ENCODE results near the gene PPFIA1. TPM values are rescaled to one million over a fixed set of nuclear protein-coding genes. Genes with fewer than 3 reads are reported as not detected.

PPFIA1 gene
- total and polyA plus RNA-seq, 10 of the 15 experiments (the other 5 are each of a cell fraction or from before 2014, with no cell fraction given): 5.2 to 26.2 (median 15.8) TPM

DNA sequence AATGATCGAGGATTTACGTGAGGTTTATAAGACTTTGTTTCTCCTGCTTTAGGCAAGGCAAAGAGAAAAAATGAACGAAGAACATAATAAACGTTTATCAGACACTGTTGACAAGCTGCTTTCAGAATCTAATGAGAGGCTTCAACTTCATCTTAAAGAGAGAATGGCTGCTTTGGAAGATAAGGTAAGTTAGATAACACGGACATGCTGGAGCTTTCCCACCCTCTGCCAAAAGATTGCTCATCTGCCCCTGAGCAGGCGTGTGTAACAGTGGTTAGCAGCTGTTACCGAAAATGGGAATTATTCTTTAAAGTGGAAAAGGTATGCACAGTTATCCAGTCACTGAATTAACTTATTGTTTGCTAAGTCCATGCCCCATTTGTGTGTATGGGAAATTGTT, 65.0 kb downstream of the PPFIA1 start:
- DNase-seq (ENCODE audit: low read depth, low spot score) (no peak), ATAC-seq (no peak), FAIRE-seq (no peak)
- no peaks in the 10 kb centered on the region for H3K4me1 ChIP-seq (ENCODE audit: control insufficient read depth, insufficient read depth, low read length)
- BruUV-seq (replicated peaks): no TSS peak
- H3K36me3 ChIP-seq (ENCODE audit: control insufficient read depth in 2 of 2, insufficient read depth in 2 of 2, low read length in 1 of 2): peaks cover 22 to 44% of the 10 kb centered on the region in 2 experiments
- no peak overlapping the region for H2AFZ ChIP-seq (ENCODE audit: control insufficient read depth, low read depth, low read length)
- H3K4me2 ChIP-seq (ENCODE audit: control insufficient read depth, insufficient read depth): no peak overlapping the region
- no peaks in the 10 kb centered on the region for H3K79me2 ChIP-seq (ENCODE audit: control insufficient read depth, insufficient read depth, low read length)
- no peak overlapping the region for H3K4me3 ChIP-seq
- H3K27me3 ChIP-seq (replicated peaks in 1 of 2; ENCODE audit: control insufficient read depth in 2 of 2, insufficient read depth in 2 of 2, low read length in 1 of 2): no peaks in the 10 kb centered on the region
- ChIA-PET SMC1A (ENCODE audit: uncharacterized antibody, unreplicated experiment) (no interaction called here), POLR2A (no interaction called here), RAD21 (ENCODE audit: unreplicated experiment) (no interaction called here), CTCF (interaction anchor here (0.8 kb wide), 1 partner anchor 13 kb away, joined by 3 read pairs; no protein-coding TSS in a partner anchor)
- intact Hi-C loops (cut with micrococcal nuclease; ENCODE audit: unreplicated experiment): no loop called here
- over 99% methylated on average over 7 of the region's 7 CpGs for WGBS (ENCODE audit: insufficient coverage, insufficient replicate concordance, low lambda C conversion rate, missing lambda C conversion rate)
- H3K9me3 ChIP-seq (replicated peaks; ENCODE audit: control insufficient read depth, insufficient read depth, low read length): no peaks in the 10 kb centered on the region
- no peak overlapping the region for H3K9ac ChIP-seq (ENCODE audit: control insufficient read depth, insufficient read depth, low read length)
- in situ Hi-C loops (cut with MboI): no loop called here
- no peaks in the 10 kb centered on the region for H4K20me1 ChIP-seq (ENCODE audit: control insufficient read depth, insufficient read depth)
- H3K27ac ChIP-seq (ENCODE audit: control insufficient read depth, insufficient read depth): no peak overlapping the region
- TF ChIP-seq MXI1 (IDR thresholded peaks at IDR 0.05; ENCODE audit: low read depth, low read length) (no peak), POLR2A (IDR thresholded peaks at IDR 0.05; ENCODE audit: low read depth, low read length) (no peak), NFYB (IDR thresholded peaks at IDR 0.05; ENCODE audit: insufficient read depth, low read depth, low read length) (no peak), CEBPB (IDR thresholded peaks at IDR 0.05; ENCODE audit: borderline replicate concordance in 1 of 2, low read depth in 2 of 2, low read length in 2 of 2) (no peak), NR2C2 (IDR thresholded peaks at IDR 0.05; ENCODE audit: borderline replicate concordance, control insufficient read depth, insufficient read length, low read depth) (no peak), CBX5 (IDR thresholded peaks at IDR 0.05; ENCODE audit: low read depth) (no peak), ZZZ3 (IDR thresholded peaks at IDR 0.05; ENCODE audit: control insufficient read depth, insufficient read length, low read depth) (no peak), CHD1 (IDR thresholded peaks at IDR 0.05; ENCODE audit: low read depth, low read length) (no peak), IRF4 (IDR thresholded peaks at IDR 0.05; ENCODE audit: low read depth, low read length) (no peak), NR2F1 (conservative IDR thresholded peaks at IDR 0.05) (no peak)
- TF ChIP-seq, protein P1, sequence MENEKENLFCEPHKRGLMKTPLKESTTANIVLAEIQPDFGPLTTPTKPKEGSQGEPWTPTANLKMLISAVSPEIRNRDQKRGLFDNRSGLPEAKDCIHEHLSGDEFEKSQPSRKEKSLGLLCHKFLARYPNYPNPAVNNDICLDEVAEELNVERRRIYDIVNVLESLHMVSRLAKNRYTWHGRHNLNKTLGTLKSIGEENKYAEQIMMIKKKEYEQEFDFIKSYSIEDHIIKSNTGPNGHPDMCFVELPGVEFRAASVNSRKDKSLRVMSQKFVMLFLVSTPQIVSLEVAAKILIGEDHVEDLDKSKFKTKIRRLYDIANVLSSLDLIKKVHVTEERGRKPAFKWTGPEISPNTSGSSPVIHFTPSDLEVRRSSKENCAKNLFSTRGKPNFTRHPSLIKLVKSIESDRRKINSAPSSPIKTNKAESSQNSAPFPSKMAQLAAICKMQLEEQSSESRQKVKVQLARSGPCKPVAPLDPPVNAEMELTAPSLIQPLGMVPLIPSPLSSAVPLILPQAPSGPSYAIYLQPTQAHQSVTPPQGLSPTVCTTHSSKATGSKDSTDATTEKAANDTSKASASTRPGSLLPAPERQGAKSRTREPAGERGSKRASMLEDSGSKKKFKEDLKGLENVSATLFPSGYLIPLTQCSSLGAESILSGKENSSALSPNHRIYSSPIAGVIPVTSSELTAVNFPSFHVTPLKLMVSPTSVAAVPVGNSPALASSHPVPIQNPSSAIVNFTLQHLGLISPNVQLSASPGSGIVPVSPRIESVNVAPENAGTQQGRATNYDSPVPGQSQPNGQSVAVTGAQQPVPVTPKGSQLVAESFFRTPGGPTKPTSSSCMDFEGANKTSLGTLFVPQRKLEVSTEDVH (IDR thresholded peaks at IDR 0.05; ENCODE audit: low read depth, partially characterized antibody): no peak
- TF ChIP-seq, protein P2, sequence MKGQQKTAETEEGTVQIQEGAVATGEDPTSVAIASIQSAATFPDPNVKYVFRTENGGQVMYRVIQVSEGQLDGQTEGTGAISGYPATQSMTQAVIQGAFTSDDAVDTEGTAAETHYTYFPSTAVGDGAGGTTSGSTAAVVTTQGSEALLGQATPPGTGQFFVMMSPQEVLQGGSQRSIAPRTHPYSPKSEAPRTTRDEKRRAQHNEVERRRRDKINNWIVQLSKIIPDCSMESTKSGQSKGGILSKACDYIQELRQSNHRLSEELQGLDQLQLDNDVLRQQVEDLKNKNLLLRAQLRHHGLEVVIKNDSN (IDR thresholded peaks at IDR 0.05; ENCODE audit: borderline replicate concordance, extremely low read length, insufficient read depth, low read depth, low read length): no peak
- TF ChIP-seq, protein P3, sequence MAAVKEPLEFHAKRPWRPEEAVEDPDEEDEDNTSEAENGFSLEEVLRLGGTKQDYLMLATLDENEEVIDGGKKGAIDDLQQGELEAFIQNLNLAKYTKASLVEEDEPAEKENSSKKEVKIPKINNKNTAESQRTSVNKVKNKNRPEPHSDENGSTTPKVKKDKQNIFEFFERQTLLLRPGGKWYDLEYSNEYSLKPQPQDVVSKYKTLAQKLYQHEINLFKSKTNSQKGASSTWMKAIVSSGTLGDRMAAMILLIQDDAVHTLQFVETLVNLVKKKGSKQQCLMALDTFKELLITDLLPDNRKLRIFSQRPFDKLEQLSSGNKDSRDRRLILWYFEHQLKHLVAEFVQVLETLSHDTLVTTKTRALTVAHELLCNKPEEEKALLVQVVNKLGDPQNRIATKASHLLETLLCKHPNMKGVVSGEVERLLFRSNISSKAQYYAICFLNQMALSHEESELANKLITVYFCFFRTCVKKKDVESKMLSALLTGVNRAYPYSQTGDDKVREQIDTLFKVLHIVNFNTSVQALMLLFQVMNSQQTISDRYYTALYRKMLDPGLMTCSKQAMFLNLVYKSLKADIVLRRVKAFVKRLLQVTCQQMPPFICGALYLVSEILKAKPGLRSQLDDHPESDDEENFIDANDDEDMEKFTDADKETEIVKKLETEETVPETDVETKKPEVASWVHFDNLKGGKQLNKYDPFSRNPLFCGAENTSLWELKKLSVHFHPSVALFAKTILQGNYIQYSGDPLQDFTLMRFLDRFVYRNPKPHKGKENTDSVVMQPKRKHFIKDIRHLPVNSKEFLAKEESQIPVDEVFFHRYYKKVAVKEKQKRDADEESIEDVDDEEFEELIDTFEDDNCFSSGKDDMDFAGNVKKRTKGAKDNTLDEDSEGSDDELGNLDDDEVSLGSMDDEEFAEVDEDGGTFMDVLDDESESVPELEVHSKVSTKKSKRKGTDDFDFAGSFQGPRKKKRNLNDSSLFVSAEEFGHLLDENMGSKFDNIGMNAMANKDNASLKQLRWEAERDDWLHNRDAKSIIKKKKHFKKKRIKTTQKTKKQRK (IDR thresholded peaks at IDR 0.05; ENCODE audit: low read depth, low read length): no peak
- TF ChIP-seq, protein P4, sequence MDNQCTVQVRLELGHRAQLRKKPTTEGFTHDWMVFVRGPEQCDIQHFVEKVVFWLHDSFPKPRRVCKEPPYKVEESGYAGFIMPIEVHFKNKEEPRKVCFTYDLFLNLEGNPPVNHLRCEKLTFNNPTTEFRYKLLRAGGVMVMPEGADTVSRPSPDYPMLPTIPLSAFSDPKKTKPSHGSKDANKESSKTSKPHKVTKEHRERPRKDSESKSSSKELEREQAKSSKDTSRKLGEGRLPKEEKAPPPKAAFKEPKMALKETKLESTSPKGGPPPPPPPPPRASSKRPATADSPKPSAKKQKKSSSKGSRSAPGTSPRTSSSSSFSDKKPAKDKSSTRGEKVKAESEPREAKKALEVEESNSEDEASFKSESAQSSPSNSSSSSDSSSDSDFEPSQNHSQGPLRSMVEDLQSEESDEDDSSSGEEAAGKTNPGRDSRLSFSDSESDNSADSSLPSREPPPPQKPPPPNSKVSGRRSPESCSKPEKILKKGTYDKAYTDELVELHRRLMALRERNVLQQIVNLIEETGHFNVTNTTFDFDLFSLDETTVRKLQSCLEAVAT (IDR thresholded peaks at IDR 0.05): no peak
- TF ChIP-seq, protein P5, sequence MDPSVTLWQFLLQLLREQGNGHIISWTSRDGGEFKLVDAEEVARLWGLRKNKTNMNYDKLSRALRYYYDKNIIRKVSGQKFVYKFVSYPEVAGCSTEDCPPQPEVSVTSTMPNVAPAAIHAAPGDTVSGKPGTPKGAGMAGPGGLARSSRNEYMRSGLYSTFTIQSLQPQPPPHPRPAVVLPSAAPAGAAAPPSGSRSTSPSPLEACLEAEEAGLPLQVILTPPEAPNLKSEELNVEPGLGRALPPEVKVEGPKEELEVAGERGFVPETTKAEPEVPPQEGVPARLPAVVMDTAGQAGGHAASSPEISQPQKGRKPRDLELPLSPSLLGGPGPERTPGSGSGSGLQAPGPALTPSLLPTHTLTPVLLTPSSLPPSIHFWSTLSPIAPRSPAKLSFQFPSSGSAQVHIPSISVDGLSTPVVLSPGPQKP (IDR thresholded peaks at IDR 0.05; ENCODE audit: low read depth, low read length): no peak

All from GM12878 (cell line).